Islet precursor cell (in vitro differentiated cells): ENCODE data around the gene LRRK1.
A peak's percentile ranks its signal among the peaks of the same experiment; 100 is the strongest.

Source experiments
- DNase-seq: peaks from one replicate; pipeline ENCODE4 v3.0.0-alpha.2; 2018

Gene LRRK1

DNA sequence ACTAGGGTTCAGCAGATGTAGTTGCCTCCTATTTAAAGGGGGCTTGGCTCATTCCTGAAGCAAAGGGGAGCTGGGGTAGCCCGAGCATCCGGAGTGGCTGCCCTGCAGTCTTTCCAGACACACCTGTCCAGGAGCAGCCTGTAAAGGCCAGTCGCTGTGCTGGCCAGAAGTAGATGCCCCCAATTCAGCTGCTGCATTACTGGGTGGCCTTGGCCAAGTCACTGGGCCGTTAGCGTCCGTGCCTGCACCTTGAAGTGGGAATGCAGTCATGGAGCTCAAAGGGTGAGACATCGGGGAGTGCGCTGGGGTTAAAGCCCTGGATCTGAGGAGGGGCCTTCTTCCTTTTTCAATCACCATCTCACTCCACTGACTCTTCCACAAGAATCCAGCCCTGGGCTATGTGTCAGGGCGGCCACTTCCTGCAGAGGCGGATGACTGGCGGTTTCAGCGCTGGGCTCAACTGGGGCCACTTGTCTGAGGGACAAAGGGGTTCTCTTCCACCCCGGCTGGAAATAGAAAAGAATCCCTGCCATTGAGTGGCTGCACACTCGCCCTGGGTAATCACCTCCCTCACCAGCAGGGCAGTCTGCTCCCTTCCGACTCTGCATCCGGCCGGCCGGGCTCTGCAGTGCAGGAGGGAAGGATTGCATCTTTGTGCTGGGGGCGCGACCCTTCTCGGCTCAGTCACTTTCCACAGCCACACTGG lies 27.7 kb upstream of the LRRK1 start:
- peak; percentile 79 for DNase-seq

DNA sequence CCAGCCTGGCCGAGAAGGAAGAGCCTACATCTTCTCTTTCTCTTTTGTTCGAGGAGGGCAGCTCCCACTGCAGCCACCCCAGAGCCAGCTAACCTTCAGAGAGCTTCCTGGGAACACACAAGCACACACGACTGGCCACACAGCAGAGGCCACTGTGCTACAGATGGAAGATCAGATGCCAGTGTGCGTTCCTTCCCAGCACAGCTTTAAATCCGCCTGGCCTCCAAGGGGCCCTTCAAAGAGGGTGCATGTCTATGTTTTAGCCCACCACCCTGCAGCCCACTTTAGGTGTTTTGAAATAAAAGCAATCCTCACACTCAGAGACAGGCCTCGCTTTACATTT lies 27.2 kb upstream of the LRRK1 start:
- DNase-seq, result no peak

DNA sequence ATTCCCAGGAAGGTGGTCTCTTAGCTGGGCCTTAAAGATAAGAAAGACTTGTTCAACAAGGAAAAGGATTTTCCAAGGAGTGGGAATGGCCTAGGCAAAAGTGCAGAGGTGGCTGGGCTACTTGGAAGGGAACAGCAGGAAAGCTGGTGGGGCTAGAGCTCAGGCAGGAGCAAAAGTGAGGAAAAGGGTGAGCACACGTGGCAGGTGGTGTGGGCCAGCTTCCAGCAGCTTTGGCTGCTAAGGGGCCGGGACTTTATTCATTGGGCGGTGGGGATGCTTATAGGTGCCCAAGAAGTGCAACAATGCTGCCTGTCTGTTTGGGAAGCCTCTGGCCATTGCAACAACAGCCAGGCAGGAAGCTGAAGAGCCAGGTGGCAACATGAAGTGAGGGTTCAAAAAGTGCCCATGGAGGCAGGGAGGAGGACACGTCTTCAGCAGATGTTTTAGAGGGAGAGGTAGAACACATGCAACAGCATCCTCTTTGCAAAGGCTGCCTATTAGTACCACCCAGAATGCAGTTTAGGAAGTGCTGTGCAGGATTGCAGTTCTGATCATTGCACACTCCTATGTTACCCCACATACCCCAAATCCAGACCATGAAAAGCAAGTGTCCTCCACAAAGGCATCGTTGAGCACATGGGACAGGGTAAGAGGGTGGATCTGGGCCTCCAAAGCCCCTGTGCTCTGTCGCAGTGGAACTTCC lies 25.7 kb upstream of the LRRK1 start:
- DNase-seq, result no peak

DNA sequence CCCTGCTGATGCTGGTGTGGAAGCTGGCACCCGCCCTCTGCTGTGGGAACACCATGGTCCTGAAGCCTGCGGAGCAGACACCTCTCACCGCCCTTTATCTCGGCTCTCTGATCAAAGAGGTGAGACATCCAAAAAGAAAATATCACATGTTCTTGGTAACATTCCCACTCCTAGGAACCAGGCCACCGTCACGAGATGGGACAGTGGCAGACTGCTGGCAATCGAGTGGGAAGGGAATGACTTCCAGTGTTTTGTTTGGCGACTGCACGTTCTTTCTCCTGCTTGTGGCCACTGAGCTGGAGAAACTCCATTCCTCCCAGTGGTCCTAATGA lies 25.2 kb upstream of the LRRK1 start:
- DNase-seq, result no peak

DNA sequence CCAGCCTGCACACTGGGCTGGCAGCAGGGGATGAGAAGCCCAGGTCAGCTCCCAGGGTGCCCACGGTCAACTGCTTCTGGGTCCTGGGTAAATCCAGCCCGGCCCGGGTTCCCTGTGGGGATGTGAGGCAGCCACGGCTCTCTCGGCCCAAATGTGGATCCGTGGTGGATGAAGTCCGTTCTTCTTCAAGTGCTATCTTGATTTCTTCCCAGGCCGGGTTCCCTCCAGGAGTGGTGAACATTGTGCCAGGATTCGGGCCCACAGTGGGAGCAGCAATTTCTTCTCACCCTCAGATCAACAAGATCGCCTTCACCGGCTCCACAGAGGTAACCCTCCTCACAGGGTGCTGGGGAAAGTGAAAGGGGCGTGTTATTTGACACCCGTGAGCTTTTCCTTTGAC lies 23.4 kb upstream of the LRRK1 start:
- DNase-seq, result no peak

DNA sequence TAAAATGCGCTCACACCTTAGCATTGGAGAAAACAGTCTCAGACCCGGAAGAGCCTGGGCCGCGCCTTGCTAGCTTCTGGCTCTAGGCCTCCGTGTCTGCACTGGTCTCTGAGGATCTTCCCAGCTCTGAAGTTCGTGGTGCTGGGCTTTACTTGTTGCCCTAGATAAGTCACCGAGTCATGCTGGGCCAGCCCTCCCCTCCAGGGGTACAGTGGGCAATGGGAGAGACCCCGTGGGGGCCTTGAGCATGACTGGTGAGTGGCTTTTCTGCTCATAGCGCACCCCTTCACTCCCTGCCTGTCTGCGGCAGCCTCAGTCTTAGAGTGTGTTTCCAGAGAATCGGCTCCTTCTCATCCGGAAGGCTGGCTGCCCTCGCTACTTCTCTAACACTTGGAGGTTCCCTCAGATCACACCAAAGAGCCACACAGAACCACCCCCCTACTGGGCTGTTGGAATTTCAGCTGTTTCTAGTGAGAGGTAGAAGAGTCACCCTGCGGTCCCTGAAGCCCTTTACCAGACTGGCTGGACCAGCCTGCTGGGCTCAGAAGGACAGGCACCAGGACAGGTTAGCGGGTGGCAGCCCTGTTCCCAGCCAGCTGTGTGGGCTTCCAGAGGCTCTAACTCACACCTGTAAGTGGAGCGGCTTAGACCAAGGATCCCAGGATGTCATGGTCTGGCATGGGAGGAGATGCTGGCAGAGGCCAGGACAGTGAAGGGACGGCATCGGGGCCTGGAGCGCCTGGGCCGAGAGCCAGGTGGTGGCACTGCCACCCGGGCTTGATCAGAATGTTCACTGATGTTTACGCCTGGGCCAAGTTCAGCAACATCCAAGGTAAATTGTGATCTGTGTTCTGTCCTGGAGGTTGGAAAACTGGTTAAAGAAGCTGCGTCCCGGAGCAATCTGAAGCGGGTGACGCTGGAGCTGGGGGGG lies 21.7 kb upstream of the LRRK1 start:
- no peak for DNase-seq

DNA sequence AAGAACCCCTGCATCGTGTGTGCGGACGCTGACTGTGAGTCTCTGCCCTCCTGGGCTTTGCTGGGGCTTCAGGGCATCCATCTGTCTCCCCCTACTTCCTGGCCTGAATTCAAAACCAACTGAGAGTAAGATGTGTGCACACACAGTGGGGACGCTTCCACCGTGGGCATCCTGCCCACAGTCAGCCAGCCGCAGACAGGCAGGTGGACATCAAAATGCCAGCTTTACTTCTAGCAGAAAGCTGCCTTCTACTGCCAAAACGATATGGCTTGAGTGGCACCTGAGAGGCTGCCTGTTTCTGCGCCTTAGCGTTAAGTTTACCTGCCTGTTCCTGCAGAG lies 21.0 kb upstream of the LRRK1 start:
- DNase-seq, result no peak

DNA sequence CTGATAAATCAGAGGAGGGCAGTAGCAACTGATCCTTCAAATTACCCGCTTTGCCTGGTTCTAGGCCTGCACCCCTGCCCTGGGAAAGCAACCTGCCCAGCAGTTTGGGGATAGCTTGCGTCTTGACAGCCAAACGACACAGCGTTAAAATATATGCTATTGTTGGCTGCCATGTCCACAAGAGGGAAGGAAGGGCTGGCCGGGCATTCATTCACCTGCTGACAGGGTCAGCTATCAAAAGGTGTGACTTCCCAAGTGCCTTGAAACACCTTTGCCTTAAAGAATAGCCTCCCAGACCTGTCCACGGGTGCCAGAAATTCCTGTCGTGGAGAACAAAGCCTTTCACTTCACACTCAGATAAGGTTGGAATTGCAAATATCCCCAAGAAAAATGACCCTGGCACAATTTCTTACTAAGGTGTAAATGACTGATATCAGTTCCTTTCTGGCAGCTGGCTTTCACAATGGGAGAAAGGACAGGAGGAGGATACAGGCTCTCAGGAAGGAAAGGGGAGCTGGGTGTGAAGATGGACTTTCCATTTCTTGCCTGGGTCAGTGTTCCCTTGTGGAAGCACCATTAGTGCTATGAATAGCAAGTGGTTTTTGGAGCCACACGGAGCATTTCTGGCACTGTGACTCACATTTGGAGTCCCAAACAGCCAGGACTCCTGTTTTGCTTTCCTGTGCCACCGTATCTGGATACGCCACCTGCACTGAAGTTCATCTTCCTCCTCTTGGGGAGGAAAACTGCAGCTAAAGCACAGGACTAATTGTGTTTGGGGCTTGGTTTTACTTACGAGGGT lies 20.3 kb upstream of the LRRK1 start:
- no peak for DNase-seq

DNA sequence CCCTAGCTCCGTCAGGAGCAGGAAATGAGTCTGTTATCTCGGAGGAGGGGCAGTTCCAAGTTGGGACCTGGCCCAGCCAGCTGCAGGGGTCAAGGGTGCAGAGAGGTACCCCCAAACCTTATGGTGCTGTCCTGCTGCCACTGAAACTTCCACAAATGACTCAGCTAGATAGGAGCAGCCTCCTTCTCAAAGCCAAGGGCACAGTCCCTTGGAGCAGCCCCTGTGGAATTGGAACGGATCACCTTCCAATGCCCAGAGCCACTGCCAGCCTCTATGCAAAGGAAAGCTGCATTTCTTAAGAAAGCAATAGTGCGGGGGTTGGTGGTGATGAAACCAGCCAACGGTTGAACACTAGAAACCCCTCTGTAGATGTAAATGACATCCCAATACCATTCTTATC lies 19.6 kb upstream of the LRRK1 start:
- no peak for DNase-seq

DNA sequence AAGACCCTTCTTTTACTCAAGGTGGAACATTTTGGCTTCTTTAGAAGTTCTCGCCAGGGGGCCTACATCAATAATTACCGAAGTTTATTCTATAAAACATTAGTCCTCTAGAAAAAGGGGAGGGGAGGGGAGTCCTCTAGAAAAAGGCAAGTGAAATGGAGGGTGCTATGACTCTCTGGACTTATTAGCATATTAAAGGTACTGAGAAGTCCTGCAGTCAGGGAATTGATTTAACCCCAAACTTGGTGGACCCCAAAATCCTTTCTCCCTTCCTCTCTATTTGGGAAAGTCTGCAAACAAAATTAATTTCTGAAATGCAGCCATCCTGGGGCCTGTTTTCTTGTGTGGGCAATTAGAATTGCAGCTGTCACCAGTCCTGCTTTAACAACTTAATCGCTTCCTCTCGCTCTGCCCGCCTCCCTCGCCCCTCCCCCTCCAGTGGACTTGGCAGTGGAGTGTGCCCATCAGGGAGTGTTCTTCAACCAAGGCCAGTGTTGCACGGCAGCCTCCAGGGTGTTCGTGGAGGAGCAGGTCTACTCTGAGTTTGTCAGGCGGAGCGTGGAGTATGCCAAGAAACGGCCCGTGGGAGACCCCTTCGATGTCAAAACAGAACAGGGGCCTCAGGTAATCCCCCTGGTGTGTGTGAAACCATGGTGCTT lies 18.9 kb upstream of the LRRK1 start:
- no peak for DNase-seq

DNA sequence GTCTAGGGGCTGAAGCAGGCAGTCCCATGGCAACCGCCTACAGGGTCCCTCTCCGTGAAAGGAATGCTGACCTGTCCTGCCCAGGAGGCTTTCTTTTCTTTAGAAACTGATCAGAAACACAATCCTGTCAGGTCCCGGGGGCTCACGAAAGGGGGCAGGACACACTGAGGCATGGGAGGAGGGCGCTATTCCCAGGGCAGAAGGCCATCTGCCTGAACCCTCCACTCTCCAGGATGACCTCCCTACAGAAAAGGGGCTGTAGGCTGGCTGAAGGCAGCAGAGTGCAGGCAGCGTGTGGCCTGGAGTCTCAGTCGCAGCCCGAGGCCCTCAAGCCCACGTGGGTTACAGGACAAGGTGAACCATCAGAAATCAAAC lies 18.4 kb upstream of the LRRK1 start:
- DNase-seq, result no peak

DNA sequence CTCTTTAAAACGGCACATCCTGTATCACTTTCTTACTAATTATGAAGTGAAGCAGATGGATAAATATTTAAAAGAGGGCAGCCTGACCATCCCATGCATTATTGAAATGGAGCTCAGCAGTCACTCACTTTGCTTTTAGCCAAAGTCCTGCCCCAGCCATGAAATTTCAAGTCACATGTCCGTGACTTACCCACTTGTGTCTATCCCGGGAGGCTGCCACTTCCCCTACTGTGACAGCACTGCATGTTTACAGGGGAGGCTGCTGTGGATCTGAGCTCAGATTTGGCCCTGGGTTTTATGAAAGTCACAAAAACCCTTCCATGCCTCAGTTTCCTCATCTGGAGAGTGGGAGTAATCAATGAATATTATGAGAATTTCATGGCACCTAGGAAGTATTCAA lies 17.9 kb upstream of the LRRK1 start:
- no peak for DNase-seq

DNA sequence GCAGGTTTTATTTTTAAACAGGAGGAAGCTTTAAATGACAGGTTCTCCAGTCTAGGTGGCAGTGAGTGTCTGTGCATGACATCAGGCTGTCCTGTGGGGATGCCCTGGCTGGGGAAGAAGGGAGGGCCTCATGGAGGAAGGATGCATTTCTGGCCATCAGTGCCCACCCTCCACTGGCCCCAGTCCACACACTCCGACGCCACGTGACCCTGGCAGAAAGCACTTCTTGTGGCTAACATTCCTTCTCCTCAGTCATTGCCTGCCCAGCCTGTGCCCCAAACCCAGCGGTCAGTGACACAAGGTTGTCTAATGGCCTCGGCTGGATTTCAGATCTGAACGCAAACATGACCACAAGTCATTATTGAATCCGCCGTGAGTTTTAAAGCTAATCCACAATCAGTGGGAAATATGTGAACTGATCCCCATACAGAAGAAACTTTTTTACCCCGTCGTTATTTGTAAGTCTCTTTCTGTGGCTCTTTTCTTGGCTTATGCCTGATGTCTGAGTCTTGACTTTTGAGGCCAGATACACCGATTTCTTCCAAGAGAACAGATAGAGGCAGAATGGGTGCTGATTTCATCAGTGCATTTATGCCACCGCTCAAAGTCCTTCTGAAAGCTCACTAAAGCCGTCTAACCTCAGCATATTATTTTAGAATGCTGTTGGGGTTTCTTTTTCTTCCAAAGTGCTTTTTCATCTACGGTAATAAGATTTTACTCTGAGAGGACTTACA lies 17.3 kb upstream of the LRRK1 start:
- DNase-seq, result no peak

DNA sequence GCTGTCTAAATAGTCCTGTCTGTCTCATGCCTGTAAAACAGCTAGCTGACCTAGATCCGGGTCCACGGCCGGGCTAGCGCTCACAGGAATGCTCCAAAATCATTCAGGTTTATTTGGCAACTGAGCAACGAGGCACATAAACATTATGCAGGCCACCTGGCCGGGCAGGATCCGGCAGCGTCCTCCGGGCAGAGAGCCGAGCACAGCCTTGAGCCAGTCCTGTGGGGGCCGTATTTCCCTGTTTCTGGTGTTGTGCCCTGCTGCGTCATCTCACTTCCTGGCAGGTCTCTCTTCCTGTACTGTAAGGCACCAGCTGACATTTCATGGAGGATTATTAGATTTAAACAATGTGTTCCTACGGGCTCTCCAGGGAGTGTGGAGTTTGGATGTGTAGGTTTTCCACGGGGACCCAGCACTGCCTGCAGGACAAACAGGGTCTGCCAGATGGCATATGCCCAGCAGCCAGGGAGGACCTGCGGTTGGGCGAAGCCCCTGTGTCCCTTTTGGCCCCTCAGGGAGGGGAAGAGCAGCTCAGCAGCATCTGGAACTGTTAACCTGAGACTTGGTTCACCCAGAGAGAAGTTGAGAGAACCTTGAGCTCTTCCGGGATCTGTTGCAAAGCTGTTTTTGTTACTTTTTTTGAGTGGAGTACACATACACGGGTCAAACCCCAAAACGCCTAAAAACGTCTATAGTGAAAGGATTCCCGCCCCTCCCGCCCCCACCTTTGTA lies 16.6 kb upstream of the LRRK1 start:
- no peak for DNase-seq

DNA sequence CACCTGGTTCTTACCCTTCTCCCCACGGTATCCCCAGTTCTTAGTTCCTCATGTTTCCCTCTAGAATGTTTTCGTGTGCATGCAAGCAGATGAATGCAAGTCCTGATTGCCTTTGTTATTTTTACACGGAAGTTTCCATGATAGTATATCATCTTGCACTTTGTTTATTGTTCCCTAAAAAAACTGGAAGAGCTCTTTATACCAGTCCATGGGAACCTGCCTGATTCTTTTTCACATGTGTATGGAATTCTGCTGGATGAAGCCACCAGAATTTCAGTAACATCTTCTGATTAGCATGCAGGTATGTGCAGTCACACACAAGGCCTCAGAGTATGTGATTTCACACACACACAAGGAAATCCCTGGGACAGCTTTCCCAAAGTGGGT lies 16.0 kb upstream of the LRRK1 start:
- no peak for DNase-seq

DNA sequence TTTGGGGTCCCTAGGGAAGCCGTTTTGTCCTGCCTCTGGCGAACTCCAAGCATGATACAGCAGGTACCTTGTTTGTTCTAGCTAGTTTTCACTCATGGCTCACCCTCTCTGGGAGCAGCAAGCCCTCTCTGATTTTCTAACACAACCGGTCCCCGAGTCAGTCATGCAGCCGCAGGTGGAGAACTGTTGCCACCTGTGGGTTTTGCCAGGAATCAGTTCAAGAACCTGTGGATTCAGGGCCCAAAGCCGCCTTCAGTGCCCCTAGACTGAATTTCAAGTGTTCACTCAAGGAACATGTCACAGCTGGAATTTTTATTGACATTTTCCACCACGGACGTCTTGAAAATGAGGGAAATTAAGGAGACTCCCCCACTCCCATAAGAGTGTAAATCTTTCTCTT lies 13.3 kb upstream of the LRRK1 start:
- DNase-seq, result no peak

DNA sequence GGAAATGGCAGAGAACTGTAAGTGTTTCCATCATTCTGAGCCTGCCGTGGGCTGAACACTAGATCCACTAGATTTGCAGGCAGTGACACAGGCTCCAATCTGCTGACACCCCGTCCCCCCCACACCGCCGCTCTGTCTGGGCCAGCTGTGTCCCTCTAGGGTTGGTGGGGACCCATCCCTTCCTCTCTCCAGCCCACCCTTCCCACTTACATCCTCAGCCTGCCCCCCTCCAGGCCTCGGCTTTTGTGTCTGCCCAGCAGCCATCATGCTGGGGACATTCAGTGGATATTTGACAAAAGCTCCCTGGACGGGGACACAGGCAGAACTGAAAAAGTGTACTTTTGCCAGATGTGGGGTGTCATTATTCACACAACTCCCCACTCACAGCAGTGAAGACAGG lies 10.7 kb upstream of the LRRK1 start:
- DNase-seq, result no peak

DNA sequence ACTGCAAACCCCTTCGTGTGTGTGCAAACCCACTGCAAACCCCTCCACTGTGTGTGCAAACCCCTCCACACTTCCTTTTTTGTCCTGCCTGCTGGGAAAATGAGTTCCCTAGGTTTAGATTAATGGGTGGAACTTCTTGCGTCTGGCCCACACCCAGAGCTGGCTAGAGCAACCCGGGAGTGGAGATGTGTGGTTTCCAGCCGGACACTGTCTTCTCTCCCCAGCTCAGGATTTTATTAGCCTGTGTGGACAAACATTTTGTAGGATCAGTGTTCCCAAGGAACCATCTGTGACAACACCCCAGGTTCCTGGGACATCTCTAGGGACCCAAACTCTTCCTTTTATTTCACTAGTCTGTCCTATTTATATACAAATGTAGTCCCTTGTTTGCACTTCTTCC lies 9.6 kb upstream of the LRRK1 start:
- DNase-seq, result no peak

DNA sequence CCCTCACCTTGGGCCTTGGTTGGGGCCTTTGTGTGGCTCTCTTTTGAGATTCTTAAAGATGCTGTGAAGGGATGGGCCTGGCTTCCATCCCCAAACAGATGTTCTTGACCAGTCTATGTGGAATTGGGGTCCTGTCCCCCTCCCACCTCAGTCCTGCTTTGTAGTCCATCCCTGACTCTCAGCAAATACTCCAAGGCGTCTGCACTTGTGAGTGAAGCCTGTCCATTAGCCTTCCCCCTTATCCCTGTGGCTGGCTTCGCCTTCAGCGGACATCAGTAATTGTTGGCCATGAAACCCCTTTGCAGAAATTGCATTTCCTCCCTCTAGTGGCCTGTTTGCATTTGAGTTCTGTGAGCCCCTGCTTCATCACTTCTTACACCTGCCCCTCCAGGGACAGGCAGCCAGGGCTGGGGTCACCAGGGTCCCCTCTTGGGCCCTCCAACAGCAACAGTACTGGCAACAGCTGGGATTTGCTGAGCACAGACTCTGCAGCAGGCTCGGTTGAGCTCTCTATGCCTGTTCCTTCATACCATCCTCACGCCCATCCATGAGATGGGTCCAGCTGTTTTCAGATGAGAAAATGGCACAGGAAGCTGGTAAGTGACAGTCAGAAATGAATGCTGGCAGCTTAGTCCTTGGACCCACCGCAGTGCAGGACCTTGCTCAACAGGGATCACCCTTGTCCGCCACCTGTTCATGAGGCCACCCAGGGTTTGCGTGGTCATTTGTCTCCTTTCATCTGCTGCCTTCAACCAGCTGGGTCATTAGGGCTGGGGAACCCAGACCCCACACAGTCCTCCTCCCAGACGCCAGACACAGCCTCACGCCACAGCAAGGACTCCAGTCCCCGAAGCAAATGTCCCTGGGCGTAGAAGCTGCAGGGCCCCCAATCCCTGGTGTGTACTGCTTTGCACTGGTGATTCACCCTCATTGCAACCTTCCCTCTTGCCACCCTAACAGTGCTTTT lies 8.9 kb upstream of the LRRK1 start:
- DNase-seq, result no peak

DNA sequence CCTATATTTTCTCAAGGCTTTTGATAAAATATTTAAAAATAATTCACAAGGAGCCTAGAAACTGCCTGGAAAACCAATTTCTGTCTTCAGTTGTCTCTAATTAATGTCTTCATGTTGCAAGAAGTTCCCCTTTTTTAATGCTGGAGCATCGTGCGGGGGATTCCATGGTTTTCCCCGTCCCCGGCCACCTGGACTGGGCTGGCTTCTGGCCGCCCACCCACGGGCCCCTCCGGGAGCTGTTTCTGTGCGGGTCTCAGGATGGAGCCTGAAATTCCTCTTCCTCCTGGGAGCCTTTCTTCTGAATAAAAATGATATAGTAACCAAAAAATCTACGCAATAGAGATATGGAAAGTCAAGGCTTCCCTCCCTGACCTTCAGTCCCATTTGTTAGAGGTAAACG lies 8.1 kb upstream of the LRRK1 start:
- DNase-seq, result no peak
